Subcutaneous preadipocyte (primary cell): Measurements from ENCODE around the gene CD96. TPM values are rescaled to one million over a fixed set of nuclear protein-coding genes. Genes with fewer than 3 reads are reported as not detected.

Experiments used
- total RNA-seq: library from RNA; depleted of rRNA; stranded (reverse); fragments of >200 nt; gene quantifications from 2 replicates; pipeline ENCODE4 v1.2.3, GENCODE V29; 2012

Gene CD96
- not detected in 2 replicates for total RNA-seq

GRCh38 chr3:111541911-111542483 is at the start of gene CD96:
CD96 (plus strand) TSS chr3:111542197; CDS start chr3:111542249, 52 bp downstream.

GRCh38 chr3:111595232-111595631 is 53.2 kb downstream of the CD96 start, which contains the start of gene ZBED2:
ZBED2 (minus strand) TSS chr3:111595346; CDS start chr3:111594201, 1,145 bp downstream.

Other genes with a start within 250 kb of the CD96 start
- gene ZBED2, start 53.1 kb downstream of the CD96 start, total RNA-seq = not detected in 2 replicates
- under 0.01 and 0.39 TPM in 2 replicates for gene PLCXD2, start 132.5 kb downstream of the CD96 start, total RNA-seq